Subcutaneous adipose tissue (tissue), 4 donors: ENCODE data around the gene ANGPT4. TPM values are rescaled to one million over a fixed set of nuclear protein-coding genes. Genes with fewer than 3 reads are reported as not detected.

Experiments
- total RNA-seq, 4 donors: library from RNA; depleted of rRNA; stranded (reverse); fragments of >200 nt; gene quantifications; one replicate each; pipeline ENCODE4 v1.1.0, GENCODE V29; 2016
- TF ChIP-seq, protein P1 (sequence below): fragments of 450-650 bp; IDR thresholded peaks from one replicate; pipeline ENCODE4 v1.5.1; 2016; ENCODE audit warnings: low read depth, mild to moderate bottlenecking, control low read depth, antibody characterized with exemption, moderate library complexity

ANGPT4 gene
- total RNA-seq, 4 donors from 2014 or later, result 2.3 to 106 (median 8.7) TPM

GRCh38 chr20:889932-890463, 26.1 kb downstream of the ANGPT4 start:
- TF ChIP-seq, protein P1, sequence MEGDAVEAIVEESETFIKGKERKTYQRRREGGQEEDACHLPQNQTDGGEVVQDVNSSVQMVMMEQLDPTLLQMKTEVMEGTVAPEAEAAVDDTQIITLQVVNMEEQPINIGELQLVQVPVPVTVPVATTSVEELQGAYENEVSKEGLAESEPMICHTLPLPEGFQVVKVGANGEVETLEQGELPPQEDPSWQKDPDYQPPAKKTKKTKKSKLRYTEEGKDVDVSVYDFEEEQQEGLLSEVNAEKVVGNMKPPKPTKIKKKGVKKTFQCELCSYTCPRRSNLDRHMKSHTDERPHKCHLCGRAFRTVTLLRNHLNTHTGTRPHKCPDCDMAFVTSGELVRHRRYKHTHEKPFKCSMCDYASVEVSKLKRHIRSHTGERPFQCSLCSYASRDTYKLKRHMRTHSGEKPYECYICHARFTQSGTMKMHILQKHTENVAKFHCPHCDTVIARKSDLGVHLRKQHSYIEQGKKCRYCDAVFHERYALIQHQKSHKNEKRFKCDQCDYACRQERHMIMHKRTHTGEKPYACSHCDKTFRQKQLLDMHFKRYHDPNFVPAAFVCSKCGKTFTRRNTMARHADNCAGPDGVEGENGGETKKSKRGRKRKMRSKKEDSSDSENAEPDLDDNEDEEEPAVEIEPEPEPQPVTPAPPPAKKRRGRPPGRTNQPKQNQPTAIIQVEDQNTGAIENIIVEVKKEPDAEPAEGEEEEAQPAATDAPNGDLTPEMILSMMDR, result no peak

- TF ChIP-seq, protein P1, result no peak
Measured at GRCh38 chr20:889106-889505, 27.0 kb downstream of the ANGPT4 start.

DNA sequence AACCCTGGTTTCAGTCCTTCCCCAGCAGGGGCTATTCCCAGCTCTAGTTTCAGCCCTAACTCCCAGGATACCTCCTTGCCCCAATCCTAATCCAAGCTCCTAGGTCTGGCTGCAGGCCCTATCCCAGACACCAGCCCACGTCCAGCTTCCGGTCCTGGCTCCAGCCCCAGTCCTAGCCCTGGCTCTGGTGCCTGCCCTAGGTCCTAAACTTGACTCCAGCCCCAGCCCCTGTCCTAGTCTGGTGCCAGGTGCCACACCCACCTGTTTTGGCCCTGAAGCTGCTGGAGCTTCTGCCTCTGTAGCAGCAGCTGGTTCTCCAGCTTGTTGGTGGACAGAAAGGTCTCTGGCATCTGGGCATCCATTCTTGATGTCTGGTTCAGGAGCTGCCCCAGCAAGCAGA, 28.1 kb downstream of the ANGPT4 start:
- TF ChIP-seq, protein P1, result no peak

DNA sequence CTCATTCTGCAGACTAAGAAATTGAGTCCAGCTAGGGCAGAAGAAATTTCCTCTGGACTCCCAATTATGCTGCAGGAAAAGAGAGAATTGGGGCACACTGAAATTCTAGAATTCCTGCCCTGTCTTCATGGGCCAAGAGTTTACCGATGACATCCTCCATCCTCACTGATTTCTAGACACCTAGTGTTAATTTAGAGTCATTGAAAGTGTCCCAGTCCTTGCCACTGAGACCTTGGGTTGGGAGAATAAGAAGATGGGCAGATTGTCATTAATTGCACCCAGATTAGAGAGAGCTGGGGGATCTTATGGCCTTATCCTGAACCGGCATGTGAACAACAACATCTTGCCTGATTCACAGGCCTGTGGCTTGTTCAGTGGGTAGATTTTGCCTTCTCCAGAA, 29.0 kb downstream of the ANGPT4 start:
- TF ChIP-seq, protein P1, result no peak

- TF ChIP-seq, protein P1, result no peak
Measured at GRCh38 chr20:884983-885952, 30.9 kb downstream of the ANGPT4 start.

GRCh38 chr20:881783-882144, 34.4 kb downstream of the ANGPT4 start:
- TF ChIP-seq, protein P1, result no peak

DNA sequence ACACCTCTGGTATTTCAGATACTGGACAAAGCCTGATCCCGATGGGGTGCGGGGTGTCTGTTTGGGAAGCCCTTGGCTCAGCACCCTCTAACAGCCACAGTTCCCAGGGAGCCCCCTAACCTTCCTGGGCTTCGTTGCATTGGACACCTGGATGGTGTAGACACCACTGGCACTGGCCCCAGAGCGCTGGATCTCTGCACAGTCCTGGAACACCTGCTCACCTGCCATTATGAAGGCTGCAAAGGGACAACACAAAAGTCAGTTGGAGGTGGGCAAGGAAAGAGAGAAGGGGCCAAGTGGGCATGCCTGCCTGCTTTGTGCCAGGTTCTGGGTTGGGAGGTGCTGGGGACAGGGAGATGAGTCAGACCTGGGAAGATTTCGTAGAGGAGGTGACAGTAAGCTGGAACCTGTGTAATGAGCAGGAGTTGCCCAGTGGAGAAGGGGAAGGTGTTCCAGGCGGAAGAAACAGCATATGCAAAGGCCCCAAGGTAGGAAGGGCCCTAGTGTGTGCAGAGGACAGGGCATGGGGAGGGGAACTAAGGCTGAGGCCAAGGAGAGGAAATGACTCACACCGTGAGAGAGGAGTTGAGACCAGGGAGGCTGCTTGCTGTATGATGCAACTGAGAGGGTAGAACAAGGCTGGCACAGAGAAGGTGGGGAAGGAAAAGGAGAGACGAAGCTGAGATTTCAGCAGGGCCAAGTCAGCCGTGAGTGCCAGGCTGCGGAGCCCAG, 34.9 kb downstream of the ANGPT4 start:
- TF ChIP-seq, protein P1, result no peak
